Neutrophil (primary cell): Measurements from ENCODE around the gene LGR6.

ENCODE experiments used
- H3K27ac ChIP-seq: fragments of 200-600 bp; sonication (generic); 2 replicates; pipeline ENCODE4 v1.5.1; 2016; ENCODE audit warnings: mild to moderate bottlenecking, moderate library complexity
- H3K27me3 ChIP-seq: fragments of 200-600 bp; sonication (generic); 2 replicates; pipeline ENCODE4 v1.6.0; 2016; ENCODE audit warnings: mild to moderate bottlenecking
- H3K36me3 ChIP-seq: fragments of 200-600 bp; sonication (generic); 2 replicates; pipeline ENCODE4 v1.5.1; 2017
- H3K4me1 ChIP-seq, 2 experiments: fragments of 200-600 bp in 1 of 2; sonication (generic) in 1 of 2; 1 replicate in 1 of 2; 2 replicates in 1 of 2; pipeline versions ENCODE4 v1.5.1 to v1.6.1; 2013 to 2016; ENCODE audit warnings: low read depth in 1 of 2, low read length in 1 of 2, mild to moderate bottlenecking in 1 of 2, moderate library complexity in 1 of 2; ENCODE audit not compliant: control insufficient read depth in 1 of 2, insufficient read depth in 1 of 2
- H3K4me3 ChIP-seq, 2 experiments: fragments of 200-600 bp in 1 of 2; sonication (generic) in 1 of 2; 1 replicate in 1 of 2; 2 replicates in 1 of 2; pipeline ENCODE4 v1.5.1; 2013 to 2016; ENCODE audit warnings: low read depth in 1 of 2, low read length in 1 of 2, mild to moderate bottlenecking in 1 of 2, moderate library complexity in 1 of 2
- H3K9me3 ChIP-seq: fragments of 200-600 bp; sonication (generic); 2 replicates; pipeline ENCODE4 v1.5.1; 2016
- CTCF ChIP-seq: fragments of 200-600 bp; sonication (generic); IDR thresholded peaks from 2 replicates; pipeline ENCODE4 v1.5.1; 2016; ENCODE audit warnings: antibody characterized with exemption

Gene LGR6

GRCh38 chr1:202250982-202251381 lies 57.4 kb downstream of the LGR6 start:
- TF ChIP-seq CTCF, result no peak

GRCh38 chr1:202251424-202252256 lies 58.0 kb downstream of the LGR6 start:
- Histone ChIP-seq H3K36me3 (no peaks in the 10 kb centered on the region), H3K27me3 (peaks cover 30% of the 10 kb centered on the region), H3K9me3 (no peaks in the 10 kb centered on the region), H3K27ac (no peak overlapping the region), H3K4me1 (no peaks in the 10 kb centered on the region), H3K4me3 (no peak overlapping the region)
- TF ChIP-seq CTCF, result no peak

More at GRCh38 chr1:202250982-202251381, 57.4 kb downstream of the LGR6 start:
- Histone ChIP-seq H3K9me3 (no peaks in the 10 kb centered on the region), H3K27me3 (peaks cover 27% of the 10 kb centered on the region), H3K4me1 (no peaks in the 10 kb centered on the region), H3K36me3 (no peaks in the 10 kb centered on the region), H3K27ac (no peak overlapping the region), H3K4me3 (no peak overlapping the region)

- Histone ChIP-seq H3K4me3 (no peak overlapping the region), H3K27me3 (peaks cover 32% of the 10 kb centered on the region), H3K4me1 (no peaks in the 10 kb centered on the region), H3K9me3 (no peaks in the 10 kb centered on the region), H3K36me3 (no peaks in the 10 kb centered on the region), H3K27ac (no peak overlapping the region)
- TF ChIP-seq CTCF, result no peak
Measured at GRCh38 chr1:202252271-202252670, 58.7 kb downstream of the LGR6 start.

- Histone ChIP-seq H3K27ac (no peak overlapping the region), H3K9me3 (no peaks in the 10 kb centered on the region), H3K27me3 (peaks cover 40% of the 10 kb centered on the region), H3K4me1 (no peaks in the 10 kb centered on the region), H3K36me3 (no peaks in the 10 kb centered on the region), H3K4me3 (no peak overlapping the region)
- TF ChIP-seq CTCF, result no peak
Measured at GRCh38 chr1:202254454-202255252, 61.1 kb downstream of the LGR6 start.

GRCh38 chr1:202255343-202255742 lies 61.7 kb downstream of the LGR6 start:
- H3K4me1 ChIP-seq, result no peaks in the 10 kb centered on the region
- no peaks in the 10 kb centered on the region for H3K9me3 ChIP-seq
- no peak overlapping the region for H3K27ac ChIP-seq
- H3K36me3 ChIP-seq, result no peaks in the 10 kb centered on the region
- no peak overlapping the region for H3K4me3 ChIP-seq
- TF ChIP-seq CTCF, result no peak
- H3K27me3 ChIP-seq, result peaks cover 43% of the 10 kb centered on the region
